ENCODE results near the gene ADARB1.

The ADARB1 gene

DNA sequence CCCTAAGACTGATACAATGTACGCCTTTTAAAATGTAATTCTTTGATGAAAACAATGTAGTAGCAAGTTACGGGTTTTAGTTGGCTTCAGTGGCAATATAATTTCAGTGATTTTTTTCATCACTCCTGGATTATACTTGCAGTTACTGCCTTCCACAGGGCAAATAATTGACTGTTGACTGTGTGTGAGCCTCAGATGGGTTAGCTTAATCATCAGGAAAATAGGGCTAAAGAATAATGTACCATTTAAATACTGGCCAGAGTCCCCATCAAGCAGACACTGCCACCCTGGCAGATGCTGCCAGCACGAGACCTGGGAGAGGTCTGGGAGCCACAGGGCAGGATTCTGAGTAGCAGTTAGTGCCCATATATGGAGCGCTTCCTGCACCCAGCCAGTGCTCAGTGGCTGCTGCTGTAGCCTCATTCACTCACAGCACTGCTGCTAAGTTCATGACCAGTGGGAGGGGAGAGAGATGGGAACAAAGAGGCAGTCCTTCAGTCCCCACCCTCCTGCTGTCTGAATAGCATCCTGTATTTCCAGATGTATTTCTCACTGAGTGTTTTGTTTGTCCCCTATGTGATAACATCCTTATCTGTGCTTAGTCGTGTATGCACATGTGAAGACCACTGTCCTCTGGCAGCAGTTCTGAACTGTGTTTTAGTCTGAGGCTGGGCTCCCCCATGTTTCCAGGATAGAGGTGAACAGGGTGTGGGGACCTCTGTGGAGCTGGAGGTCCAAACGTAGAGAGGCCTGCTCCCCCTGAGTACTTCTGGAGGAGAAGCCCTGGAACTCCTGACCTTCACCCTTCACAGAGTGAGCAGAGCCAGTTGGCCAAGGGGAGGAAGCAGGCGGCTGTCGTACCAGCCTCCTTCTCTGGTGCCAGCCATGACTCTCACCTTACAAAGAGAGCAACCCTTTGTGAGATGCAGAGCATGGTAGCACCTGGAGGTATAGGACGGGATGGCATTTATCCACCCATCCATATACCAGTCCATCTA lies 80.4 kb downstream of the ADARB1 start:
- H3K4me3 ChIP-seq (ENCODE audit: low read depth, low read length): no peak overlapping the region
- DNase-seq (ENCODE audit: low read depth): peak; percentile 58
- TF ChIP-seq POLR2A (IDR thresholded peaks at IDR 0.05; ENCODE audit: extremely low read depth, insufficient read length) (no peak), MYC (IDR thresholded peaks at IDR 0.05; ENCODE audit: low read depth, low read length) (no peak)
- TF ChIP-seq, protein P1, sequence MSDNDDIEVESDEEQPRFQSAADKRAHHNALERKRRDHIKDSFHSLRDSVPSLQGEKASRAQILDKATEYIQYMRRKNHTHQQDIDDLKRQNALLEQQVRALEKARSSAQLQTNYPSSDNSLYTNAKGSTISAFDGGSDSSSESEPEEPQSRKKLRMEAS (IDR thresholded peaks at IDR 0.05; ENCODE audit: low read depth, low read length): no peak
- TF ChIP-seq, protein P2, sequence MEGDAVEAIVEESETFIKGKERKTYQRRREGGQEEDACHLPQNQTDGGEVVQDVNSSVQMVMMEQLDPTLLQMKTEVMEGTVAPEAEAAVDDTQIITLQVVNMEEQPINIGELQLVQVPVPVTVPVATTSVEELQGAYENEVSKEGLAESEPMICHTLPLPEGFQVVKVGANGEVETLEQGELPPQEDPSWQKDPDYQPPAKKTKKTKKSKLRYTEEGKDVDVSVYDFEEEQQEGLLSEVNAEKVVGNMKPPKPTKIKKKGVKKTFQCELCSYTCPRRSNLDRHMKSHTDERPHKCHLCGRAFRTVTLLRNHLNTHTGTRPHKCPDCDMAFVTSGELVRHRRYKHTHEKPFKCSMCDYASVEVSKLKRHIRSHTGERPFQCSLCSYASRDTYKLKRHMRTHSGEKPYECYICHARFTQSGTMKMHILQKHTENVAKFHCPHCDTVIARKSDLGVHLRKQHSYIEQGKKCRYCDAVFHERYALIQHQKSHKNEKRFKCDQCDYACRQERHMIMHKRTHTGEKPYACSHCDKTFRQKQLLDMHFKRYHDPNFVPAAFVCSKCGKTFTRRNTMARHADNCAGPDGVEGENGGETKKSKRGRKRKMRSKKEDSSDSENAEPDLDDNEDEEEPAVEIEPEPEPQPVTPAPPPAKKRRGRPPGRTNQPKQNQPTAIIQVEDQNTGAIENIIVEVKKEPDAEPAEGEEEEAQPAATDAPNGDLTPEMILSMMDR (IDR thresholded peaks at IDR 0.05; ENCODE audit: low read depth, low read length): no peak

DNA sequence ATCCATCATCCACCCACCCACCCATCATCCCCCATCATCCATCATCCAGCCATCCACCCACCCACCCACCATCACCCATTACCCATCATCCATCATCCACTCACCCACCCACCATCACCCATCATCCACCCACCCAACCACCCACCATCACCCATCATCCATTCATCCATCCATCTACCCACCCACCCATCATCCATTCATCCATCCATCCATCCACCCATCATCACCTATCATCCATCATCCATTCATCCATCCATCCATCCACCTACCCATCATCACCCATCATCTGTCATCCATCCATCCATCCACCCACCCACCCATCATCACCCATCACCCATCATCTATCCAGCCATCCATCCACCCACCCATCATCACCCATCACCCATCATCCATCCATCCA lies 81.5 kb downstream of the ADARB1 start:
- no peak for DNase-seq (ENCODE audit: low read depth)
- TF ChIP-seq MYC (IDR thresholded peaks at IDR 0.05; ENCODE audit: low read depth, low read length): no peak
- no peak for TF ChIP-seq POLR2A (IDR thresholded peaks at IDR 0.05; ENCODE audit: extremely low read depth, insufficient read length)
- TF ChIP-seq, protein P2 (IDR thresholded peaks at IDR 0.05; ENCODE audit: low read depth, low read length): no peak
- TF ChIP-seq, protein P1 (IDR thresholded peaks at IDR 0.05; ENCODE audit: low read depth, low read length): no peak
- H3K4me3 ChIP-seq (ENCODE audit: low read depth, low read length): no peak overlapping the region

DNA sequence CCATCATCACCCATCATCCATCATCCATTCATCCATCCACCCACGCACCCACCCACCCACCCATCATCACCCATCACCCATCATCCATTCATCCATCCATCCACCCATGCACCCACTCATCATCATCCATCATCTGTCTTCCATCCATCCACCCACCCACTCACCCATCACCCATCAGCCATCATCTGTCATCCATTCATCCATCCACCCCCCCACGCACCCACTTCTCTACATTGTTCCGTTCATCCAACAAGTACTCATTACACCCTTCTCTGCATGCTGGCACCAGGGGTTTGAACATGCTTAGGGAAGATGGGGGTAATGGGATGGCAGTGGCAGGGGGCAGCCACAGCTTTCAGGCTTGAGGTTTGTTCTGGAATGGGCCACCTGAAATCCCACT lies 82.1 kb downstream of the ADARB1 start:
- H3K4me3 ChIP-seq (ENCODE audit: low read depth, low read length): no peak overlapping the region
- no peak for DNase-seq (ENCODE audit: low read depth)
- TF ChIP-seq, protein P1 (IDR thresholded peaks at IDR 0.05; ENCODE audit: low read depth, low read length): no peak
- TF ChIP-seq MYC (IDR thresholded peaks at IDR 0.05; ENCODE audit: low read depth, low read length) (no peak), POLR2A (IDR thresholded peaks at IDR 0.05; ENCODE audit: extremely low read depth, insufficient read length) (no peak)
- TF ChIP-seq, protein P2 (IDR thresholded peaks at IDR 0.05; ENCODE audit: low read depth, low read length): no peak

DNA sequence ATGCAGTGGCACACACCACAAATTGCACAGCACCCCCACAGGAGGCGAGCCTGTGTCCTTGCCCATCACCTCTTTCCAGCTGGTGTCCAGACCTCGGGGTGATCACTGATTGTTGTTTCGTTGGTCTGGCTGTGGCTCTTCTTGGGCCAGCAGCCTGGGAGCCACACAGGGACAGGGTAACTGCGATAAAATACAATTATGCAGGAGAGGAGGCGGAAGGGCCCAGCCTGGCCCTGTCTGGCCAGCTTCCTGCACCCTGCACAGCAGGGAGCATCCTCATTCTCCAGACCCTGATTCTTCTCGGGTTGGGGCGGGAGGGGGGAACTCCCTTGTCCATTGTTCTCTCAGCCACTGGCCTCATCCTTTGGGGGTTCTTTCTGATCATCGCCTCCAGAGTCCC lies 83.6 kb downstream of the ADARB1 start:
- TF ChIP-seq, protein P2 (IDR thresholded peaks at IDR 0.05; ENCODE audit: low read depth, low read length): no peak
- TF ChIP-seq, protein P1 (IDR thresholded peaks at IDR 0.05; ENCODE audit: low read depth, low read length): no peak
- no peak for TF ChIP-seq MYC (IDR thresholded peaks at IDR 0.05; ENCODE audit: low read depth, low read length)
- no peak for TF ChIP-seq POLR2A (IDR thresholded peaks at IDR 0.05; ENCODE audit: extremely low read depth, insufficient read length)
- no peak for DNase-seq (ENCODE audit: low read depth)
- H3K4me3 ChIP-seq (ENCODE audit: low read depth, low read length): no peak overlapping the region

DNA sequence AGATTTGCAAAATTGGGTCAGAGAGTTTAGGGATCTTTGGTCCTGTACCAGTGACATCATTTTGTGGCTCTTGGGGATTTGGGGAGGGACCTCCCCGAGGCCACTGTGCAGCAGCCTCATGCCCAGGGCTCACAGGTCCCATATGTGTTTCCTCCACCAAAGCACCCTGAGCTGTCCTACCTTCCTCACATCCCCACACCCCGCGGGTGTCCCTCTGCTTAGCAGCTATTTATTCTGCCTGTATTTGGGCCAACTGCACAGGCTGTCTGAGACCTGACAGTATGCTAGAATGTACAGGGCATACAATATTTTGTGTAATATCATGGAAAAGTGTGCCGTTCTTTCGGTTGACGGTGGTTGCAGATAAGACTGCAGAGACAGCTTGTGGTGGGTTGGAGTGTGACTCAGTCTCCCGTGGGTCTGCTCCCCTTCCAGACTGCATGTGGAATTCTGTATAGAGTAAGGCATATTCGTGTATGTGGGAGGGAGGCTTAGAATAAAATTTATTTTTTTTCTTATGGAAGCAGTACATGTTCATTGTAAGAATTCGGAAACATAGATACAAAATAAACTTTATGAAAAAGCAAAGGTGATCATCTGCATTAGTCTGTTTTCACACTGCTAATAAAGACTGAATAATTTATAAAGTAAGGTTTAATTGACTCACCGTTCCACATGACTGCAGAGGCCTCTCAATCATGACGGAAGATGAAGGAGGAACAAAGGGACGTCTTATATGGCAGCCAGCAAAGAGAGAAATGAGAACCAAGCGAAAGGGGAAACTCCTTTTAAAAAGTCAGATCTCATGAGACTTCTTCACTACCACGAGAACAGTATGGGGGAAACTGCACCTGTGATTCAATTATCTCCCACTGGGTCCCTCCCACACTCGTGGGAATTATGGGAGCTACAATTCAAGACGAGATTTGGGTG lies 84.4 kb downstream of the ADARB1 start:
- H3K4me3 ChIP-seq (ENCODE audit: low read depth, low read length): no peak overlapping the region
- TF ChIP-seq POLR2A (IDR thresholded peaks at IDR 0.05; ENCODE audit: extremely low read depth, insufficient read length) (no peak), MYC (IDR thresholded peaks at IDR 0.05; ENCODE audit: low read depth, low read length) (no peak)
- TF ChIP-seq, protein P2 (IDR thresholded peaks at IDR 0.05; ENCODE audit: low read depth, low read length): no peak
- TF ChIP-seq, protein P1 (IDR thresholded peaks at IDR 0.05; ENCODE audit: low read depth, low read length): no peak
- DNase-seq (ENCODE audit: low read depth): no peak

Data from NB4 (cell line).